ENCODE data around the gene YIPF2. TPM values are rescaled to one million over a fixed set of nuclear protein-coding genes. Genes with fewer than 3 reads are reported as not detected.
"Not testable (repeated sequence)": the region's sequence is repeated elsewhere in the genome, so short reads cannot be mapped to it uniquely, and the experiment has no call there.

YIPF2 gene
- total and polyA plus RNA-seq, 2 donors = 28.8 to 40.2 TPM

DNA sequence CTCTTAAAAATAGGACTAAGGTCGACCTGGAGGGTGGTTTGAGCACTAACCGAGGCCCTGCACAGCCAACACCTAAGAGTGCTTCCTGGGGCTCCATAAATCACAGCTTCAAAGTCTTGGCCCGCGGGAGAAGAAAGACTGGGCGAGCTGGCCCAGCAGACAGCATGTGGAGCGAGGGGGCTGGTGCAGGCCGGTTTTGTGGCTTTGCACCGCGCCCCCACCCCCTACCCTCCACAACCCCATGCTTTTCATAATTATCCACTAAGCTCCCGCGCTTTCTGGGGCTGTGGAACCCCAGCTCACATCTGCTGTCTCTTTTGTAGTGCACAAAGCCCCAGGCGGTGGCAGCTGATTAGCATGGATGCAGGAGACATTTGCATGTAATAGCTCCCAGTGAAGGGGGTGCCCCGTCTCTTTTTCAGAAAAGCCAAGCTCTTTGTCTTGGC is 40.0 kb downstream of the YIPF2 start:
- H3K36me3 ChIP-seq (ENCODE audit: control insufficient read depth in 2 of 2, insufficient read depth in 2 of 2, low read length in 1 of 2) = peaks cover 0 to 3% of the 10 kb centered on the region in 2 donors
- no peaks in the 10 kb centered on the region for H3K27me3 ChIP-seq (ENCODE audit: control insufficient read depth in 2 of 2, insufficient read depth in 1 of 2, low read length in 1 of 2)
- no peak overlapping the region for H3K4me3 ChIP-seq (ENCODE audit: low read length in 2 of 2)
- no peak for DNase-seq (ENCODE audit: low read depth in 6 of 9, low spot score in 9 of 9)
- no peak overlapping the region for H3K27ac ChIP-seq (ENCODE audit: low read depth in 1 of 2, low read length in 1 of 2)
- H3K4me1 ChIP-seq (ENCODE audit: control insufficient read depth in 2 of 2, insufficient read depth in 2 of 2, low read length in 2 of 2) = peaks cover 0 to 12% of the 10 kb centered on the region in 2 donors
- WGBS = 81% methylated on average over 13 of the region's 13 CpGs
- H3K9me3 ChIP-seq (ENCODE audit: control insufficient read depth in 2 of 2, insufficient read depth in 1 of 2, low read length in 1 of 2) = no peaks in the 10 kb centered on the region

DNA sequence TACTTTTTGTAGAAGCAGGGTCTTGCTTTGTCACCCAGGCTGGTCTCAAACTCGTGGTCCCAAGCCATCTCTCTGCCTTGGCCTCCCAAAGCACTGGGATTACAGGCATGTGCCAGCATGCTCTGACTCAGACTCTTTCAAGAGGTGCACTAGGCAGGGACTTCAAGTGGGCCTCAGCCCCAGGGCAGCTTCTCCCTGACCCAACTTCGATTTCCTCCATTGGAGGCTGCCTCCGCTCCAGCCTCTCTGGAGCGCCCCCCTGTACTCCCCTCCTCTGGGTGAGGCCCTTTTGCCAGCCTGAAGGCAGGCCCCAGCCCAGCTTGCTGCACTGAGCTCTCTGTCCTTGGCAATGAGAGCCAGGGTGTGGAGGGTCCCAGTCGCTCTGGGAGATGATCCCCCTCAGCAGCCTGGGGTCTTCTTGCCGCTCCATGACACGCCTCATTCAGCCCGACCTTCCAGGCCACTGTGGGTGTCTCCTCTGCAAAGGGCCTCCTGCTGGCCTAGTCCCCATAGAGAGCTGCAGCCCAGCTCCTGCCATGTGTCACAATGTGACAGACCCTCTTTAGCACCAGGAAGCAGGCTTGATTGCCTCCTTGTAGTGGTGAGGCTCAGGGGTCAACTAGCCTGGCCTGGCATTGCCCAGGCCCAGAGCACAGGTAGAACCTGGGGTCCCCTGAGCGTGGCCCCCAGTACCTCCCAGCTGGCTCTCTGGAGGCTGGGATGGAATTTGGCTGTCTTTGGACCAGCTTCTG is 40.6 kb downstream of the YIPF2 start:
- Histone ChIP-seq H3K27me3 (ENCODE audit: control insufficient read depth in 2 of 2, insufficient read depth in 1 of 2, low read length in 1 of 2) (no peaks in the 10 kb centered on the region), H3K4me1 (ENCODE audit: control insufficient read depth in 2 of 2, insufficient read depth in 2 of 2, low read length in 2 of 2) (peaks cover 0 to 12% of the 10 kb centered on the region in 2 donors), H3K27ac (ENCODE audit: low read depth in 1 of 2, low read length in 1 of 2) (no peak overlapping the region), H3K9me3 (ENCODE audit: control insufficient read depth in 2 of 2, insufficient read depth in 1 of 2, low read length in 1 of 2) (no peaks in the 10 kb centered on the region), H3K4me3 (ENCODE audit: low read length in 2 of 2) (no peak overlapping the region), H3K36me3 (ENCODE audit: control insufficient read depth in 2 of 2, insufficient read depth in 2 of 2, low read length in 1 of 2) (peaks cover 0 to 7% of the 10 kb centered on the region in 2 donors)
- DNase-seq (ENCODE audit: low read depth in 6 of 9, low spot score in 9 of 9) = no peak
- WGBS = 95% methylated on average over 9 of the region's 9 CpGs

DNA sequence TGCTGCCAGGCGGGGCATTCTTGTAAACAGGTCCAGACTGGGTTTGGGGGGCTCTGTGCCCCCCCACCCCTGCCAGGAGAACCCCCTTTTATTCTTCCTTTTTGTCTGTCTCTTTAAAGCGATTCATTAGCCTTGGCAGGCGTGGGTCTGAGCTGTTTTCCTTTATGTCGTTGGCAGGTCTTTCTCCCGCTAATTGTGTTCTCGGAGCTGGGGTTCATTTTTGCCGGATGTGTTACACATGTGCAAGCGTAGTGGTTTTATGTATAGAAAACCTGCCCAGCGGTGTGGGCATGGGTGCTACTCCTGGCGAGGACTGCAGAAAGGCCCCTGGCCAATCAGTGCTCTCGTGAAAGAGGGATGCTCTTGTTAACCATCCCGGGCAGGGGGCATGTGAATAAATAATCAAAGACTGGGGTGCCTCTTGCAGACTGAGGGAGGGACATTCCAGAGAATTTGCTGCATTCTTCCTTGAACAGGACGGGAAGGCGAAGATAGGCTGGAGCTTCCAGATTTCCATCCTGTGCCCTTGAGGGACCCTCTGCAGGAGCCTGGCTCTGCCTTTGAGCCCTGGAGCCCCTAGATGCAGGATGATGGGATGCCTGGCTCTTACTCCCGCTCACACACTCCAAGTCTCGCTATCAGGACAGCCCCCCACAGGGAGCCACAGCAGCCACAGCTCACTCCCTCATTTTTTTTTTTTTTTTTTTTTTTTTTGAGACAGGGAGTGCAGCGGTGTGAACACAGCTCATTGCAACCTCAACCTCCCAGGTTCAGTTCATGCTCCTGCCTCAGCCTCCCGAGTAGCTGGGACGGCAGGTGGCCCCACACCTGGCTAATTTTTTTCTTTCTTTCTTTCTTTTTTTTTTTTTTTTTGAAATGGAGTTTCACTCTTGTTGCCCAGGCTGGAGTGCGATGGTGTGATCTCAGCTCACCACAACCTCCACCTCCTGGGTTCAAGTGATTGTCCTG is 43.0 kb downstream of the YIPF2 start:
- Histone ChIP-seq H3K36me3 (ENCODE audit: control insufficient read depth in 2 of 2, insufficient read depth in 2 of 2, low read length in 1 of 2) (peaks cover 0 to 11% of the 10 kb centered on the region in 2 donors), H3K4me1 (ENCODE audit: control insufficient read depth in 2 of 2, insufficient read depth in 2 of 2, low read length in 2 of 2) (peaks cover 0 to 13% of the 10 kb centered on the region in 2 donors), H3K9me3 (ENCODE audit: control insufficient read depth in 2 of 2, insufficient read depth in 1 of 2, low read length in 1 of 2) (no peaks in the 10 kb centered on the region), H3K27me3 (ENCODE audit: control insufficient read depth in 2 of 2, insufficient read depth in 1 of 2, low read length in 1 of 2) (no peaks in the 10 kb centered on the region), H3K4me3 (ENCODE audit: low read length in 2 of 2) (no peak overlapping the region), H3K27ac (ENCODE audit: low read depth in 1 of 2, low read length in 1 of 2) (no peak overlapping the region)
- no peak for DNase-seq (ENCODE audit: low read depth in 6 of 9, low spot score in 9 of 9)
- WGBS = 97% methylated on average over 20 of the region's 20 CpGs

DNA sequence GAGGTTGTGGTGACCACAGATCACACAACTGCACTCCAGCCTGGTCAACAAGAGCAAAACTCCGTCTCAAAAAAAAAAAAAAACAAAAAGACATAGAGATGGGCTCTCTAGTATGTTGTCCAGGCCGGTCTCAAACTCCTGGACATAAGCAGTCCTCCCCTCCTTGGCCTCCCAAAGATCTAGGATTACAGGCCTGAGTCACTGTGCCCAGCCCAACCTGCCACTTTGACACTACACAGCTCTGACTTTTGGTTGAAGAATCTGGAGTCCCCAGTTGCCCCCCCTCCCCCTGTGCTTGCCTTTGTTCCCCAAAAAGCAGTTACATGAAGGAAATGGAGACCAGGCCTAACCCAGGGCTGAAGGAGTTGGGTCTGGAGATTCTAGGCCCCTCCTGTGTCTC is 44.2 kb downstream of the YIPF2 start:
- no peaks in the 10 kb centered on the region for H3K9me3 ChIP-seq (ENCODE audit: control insufficient read depth in 2 of 2, insufficient read depth in 1 of 2, low read length in 1 of 2)
- H3K4me3 ChIP-seq (ENCODE audit: low read length in 2 of 2) = no peak overlapping the region
- H3K27ac ChIP-seq (ENCODE audit: low read depth in 1 of 2, low read length in 1 of 2) = no peak overlapping the region
- H3K27me3 ChIP-seq (ENCODE audit: control insufficient read depth in 2 of 2, insufficient read depth in 1 of 2, low read length in 1 of 2) = no peaks in the 10 kb centered on the region
- peaks cover 0 to 10% of the 10 kb centered on the region in 2 donors for H3K36me3 ChIP-seq (ENCODE audit: control insufficient read depth in 2 of 2, insufficient read depth in 2 of 2, low read length in 1 of 2)
- H3K4me1 ChIP-seq (ENCODE audit: control insufficient read depth in 2 of 2, insufficient read depth in 2 of 2, low read length in 2 of 2) = peaks cover 0 to 18% of the 10 kb centered on the region in 2 donors
- 97% methylated on average over 2 of the region's 2 CpGs for WGBS
- DNase-seq (ENCODE audit: low read depth in 6 of 9, low spot score in 9 of 9) = no peak

DNA sequence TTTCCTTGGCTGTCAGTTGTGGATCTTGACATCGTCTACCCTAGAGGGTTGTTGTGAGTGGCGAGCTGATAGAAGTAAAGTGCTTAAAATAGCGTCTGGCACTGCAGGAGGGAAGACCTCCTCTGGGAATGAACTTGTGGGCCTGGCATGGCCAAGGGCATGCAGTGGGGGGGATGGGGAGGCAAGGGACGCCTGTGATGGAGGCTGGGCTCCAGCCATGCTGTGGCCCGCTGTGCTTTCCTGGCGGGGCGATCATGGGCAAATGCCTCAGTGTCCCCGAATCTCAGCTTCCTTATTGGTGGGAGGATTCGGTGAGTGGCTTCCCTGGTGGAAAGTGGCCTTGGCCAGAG is 46.4 kb downstream of the YIPF2 start:
- DNase-seq (ENCODE audit: low read depth in 6 of 9, low spot score in 9 of 9) = no peak
- WGBS = 98% methylated on average over 9 of the region's 9 CpGs
- Histone ChIP-seq H3K4me3 (ENCODE audit: low read length in 2 of 2) (no peak overlapping the region), H3K4me1 (ENCODE audit: control insufficient read depth in 2 of 2, insufficient read depth in 2 of 2, low read length in 2 of 2) (peaks cover 0 to 22% of the 10 kb centered on the region in 2 donors), H3K36me3 (ENCODE audit: control insufficient read depth in 2 of 2, insufficient read depth in 2 of 2, low read length in 1 of 2) (peaks cover 0 to 10% of the 10 kb centered on the region in 2 donors), H3K9me3 (ENCODE audit: control insufficient read depth in 2 of 2, insufficient read depth in 1 of 2, low read length in 1 of 2) (no peaks in the 10 kb centered on the region), H3K27ac (ENCODE audit: low read depth in 1 of 2, low read length in 1 of 2) (no peak overlapping the region), H3K27me3 (ENCODE audit: control insufficient read depth in 2 of 2, insufficient read depth in 1 of 2, low read length in 1 of 2) (no peaks in the 10 kb centered on the region)

DNA sequence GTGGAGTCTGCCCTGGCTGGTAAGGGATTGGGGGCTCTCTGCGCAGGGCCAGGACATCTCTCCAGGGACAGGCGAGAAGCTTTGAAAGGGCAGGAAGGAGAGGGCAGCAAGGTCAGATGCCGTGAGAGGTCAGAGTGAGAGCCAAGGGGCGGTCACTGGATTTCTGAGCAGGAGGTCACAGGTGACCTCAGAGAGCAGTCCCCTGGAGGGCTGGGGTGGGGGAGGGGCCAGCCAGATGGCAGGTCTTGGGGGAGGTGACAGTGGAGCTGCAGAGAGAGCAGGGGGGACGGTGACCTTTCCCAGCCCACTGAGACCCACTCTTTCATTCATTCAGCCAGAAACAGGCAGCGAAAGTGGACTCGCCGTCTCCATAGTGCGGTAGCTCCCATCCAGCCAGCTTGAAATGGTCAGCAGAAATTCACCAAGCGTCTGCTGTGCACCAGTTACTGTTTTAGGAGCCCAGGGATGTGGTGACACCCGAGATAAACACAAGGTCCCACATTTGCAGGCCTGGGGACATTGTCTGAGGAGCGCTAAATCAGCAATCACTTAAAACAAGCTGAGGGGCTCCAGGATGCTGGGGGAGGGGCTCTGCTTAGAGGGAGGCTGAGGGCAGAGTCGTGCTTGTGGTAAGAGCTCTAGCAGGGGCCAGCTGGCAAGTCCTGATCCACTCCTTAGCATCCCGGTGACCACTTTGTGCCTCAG is 46.9 kb downstream of the YIPF2 start:
- no peaks in the 10 kb centered on the region for H3K27me3 ChIP-seq (ENCODE audit: control insufficient read depth in 2 of 2, insufficient read depth in 1 of 2, low read length in 1 of 2)
- WGBS = 94% methylated on average over 14 of the region's 14 CpGs
- no peak overlapping the region for H3K27ac ChIP-seq (ENCODE audit: low read depth in 1 of 2, low read length in 1 of 2)
- peaks cover 0 to 22% of the 10 kb centered on the region in 2 donors for H3K4me1 ChIP-seq (ENCODE audit: control insufficient read depth in 2 of 2, insufficient read depth in 2 of 2, low read length in 2 of 2)
- no peak for DNase-seq (ENCODE audit: low read depth in 6 of 9, low spot score in 9 of 9)
- H3K9me3 ChIP-seq (ENCODE audit: control insufficient read depth in 2 of 2, insufficient read depth in 1 of 2, low read length in 1 of 2) = no peaks in the 10 kb centered on the region
- peaks cover 0 to 10% of the 10 kb centered on the region in 2 donors for H3K36me3 ChIP-seq (ENCODE audit: control insufficient read depth in 2 of 2, insufficient read depth in 2 of 2, low read length in 1 of 2)
- H3K4me3 ChIP-seq (ENCODE audit: low read length in 2 of 2) = no peak overlapping the region

DNA sequence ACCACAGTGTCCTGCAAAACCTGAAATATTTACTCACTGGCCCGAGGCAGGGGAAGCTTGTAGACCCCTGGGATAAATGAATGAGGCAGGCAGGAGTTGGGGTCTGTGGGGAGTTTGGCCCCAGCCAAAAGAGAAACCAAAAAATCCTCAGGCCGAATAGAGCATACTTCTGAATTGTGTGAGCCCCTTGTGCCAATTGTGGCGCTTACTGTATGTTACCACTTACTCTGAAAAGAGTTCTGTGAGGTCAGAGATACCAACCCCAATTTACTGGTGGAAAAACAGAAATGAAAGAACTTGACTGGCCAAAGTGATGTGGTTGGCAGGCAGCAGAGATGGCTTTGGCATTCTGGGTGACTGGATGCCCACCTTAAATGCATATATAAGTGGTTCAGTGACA is 50.2 kb downstream of the YIPF2 start:
- DNase-seq (ENCODE audit: low read depth in 6 of 9, low spot score in 9 of 9) = no peak
- Histone ChIP-seq H3K27ac (ENCODE audit: low read depth in 1 of 2, low read length in 1 of 2) (no peak overlapping the region), H3K4me1 (ENCODE audit: control insufficient read depth in 2 of 2, insufficient read depth in 2 of 2, low read length in 2 of 2) (peaks cover 0 to 23% of the 10 kb centered on the region in 2 donors), H3K36me3 (ENCODE audit: control insufficient read depth in 2 of 2, insufficient read depth in 2 of 2, low read length in 1 of 2) (peaks cover 0 to 10% of the 10 kb centered on the region in 2 donors), H3K27me3 (ENCODE audit: control insufficient read depth in 2 of 2, insufficient read depth in 1 of 2, low read length in 1 of 2) (no peaks in the 10 kb centered on the region), H3K9me3 (ENCODE audit: control insufficient read depth in 2 of 2, insufficient read depth in 1 of 2, low read length in 1 of 2) (no peaks in the 10 kb centered on the region), H3K4me3 (ENCODE audit: low read length in 2 of 2) (no peak overlapping the region)
- WGBS = 92% methylated on average over 3 of the region's 3 CpGs

DNA sequence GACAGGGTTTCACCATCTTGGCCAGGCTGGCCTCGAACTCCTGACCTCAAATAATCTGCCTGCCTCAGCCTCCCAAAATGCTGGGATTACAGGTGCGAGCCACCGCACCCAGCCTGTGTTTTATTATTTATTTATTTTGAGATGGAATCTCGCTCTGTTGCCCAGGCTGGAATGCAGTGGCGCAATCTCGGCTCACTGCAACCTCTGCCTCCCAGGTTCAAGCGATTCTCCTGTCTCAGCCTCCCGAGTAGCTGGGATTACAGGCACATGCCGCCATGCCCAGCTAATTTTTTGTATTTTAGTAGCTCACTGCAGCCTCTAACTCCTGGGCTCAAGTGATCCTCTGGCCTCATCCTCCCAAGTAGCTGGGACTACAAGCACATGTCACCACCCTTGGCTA is 50.8 kb downstream of the YIPF2 start:
- H3K4me3 ChIP-seq (ENCODE audit: low read length in 2 of 2); H3K9me3 ChIP-seq (ENCODE audit: control insufficient read depth in 2 of 2, insufficient read depth in 1 of 2, low read length in 1 of 2); H3K27me3 ChIP-seq (ENCODE audit: control insufficient read depth in 2 of 2, insufficient read depth in 1 of 2, low read length in 1 of 2); H3K36me3 ChIP-seq (ENCODE audit: control insufficient read depth in 2 of 2, insufficient read depth in 2 of 2, low read length in 1 of 2); H3K27ac ChIP-seq (ENCODE audit: low read depth in 1 of 2, low read length in 1 of 2); DNase-seq (ENCODE audit: low read depth in 6 of 9, low spot score in 9 of 9): not testable (repeated sequence)
- peaks cover 3 to 29% of the 10 kb centered on the region in 2 donors for H3K4me1 ChIP-seq (ENCODE audit: control insufficient read depth in 2 of 2, insufficient read depth in 2 of 2, low read length in 2 of 2)
- WGBS = 96% methylated on average over 9 of the region's 9 CpGs
